GM18867 (cell line): ENCODE measurements around the gene CPTP.

Source experiments
- ATAC-seq: cut with Tn5 transposase; IDR thresholded peaks from one replicate; pipeline ENCODE4 v1.9.1; 2021; ENCODE audit warnings: mild to moderate bottlenecking, moderate library complexity; ENCODE audit not compliant: unreplicated experiment

The CPTP gene

DNA sequence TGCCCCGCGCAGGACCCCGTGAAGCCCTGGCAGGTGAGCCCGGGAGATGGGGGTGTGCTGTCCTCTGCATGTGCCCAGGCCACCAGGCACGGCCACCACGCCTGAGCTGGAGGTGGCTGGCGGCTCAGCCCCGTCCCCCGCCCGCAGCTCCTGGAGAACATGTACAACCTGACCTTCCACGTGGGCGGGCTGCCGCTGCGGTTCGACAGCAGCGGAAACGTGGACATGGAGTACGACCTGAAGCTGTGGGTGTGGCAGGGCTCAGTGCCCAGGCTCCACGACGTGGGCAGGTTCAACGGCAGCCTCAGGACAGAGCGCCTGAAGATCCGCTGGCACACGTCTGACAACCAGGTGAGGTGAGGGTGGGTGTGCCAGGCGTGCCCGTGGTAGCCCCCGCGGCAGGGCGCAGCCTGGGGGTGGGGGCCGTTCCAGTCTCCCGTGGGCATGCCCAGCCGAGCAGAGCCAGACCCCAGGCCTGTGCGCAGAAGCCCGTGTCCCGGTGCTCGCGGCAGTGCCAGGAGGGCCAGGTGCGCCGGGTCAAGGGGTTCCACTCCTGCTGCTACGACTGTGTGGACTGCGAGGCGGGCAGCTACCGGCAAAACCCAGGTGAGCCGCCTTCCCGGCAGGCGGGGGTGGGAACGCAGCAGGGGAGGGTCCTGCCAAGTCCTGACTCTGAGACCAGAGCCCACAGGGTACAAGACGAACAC, 8.3 kb downstream of the CPTP start:
- ATAC-seq: no peak

- ATAC-seq: no peak
These were observed 9.1 kb downstream of the CPTP start for GRCh38 chr1:1333551-1334241.

GRCh38 chr1:1334835-1335234, 10.2 kb downstream of the CPTP start:
- no peak for ATAC-seq

- no peak for ATAC-seq
These were observed 10.7 kb downstream of the CPTP start for GRCh38 chr1:1335283-1335682.

GRCh38 chr1:1335792-1336248, 11.2 kb downstream of the CPTP start:
- ATAC-seq: no peak

DNA sequence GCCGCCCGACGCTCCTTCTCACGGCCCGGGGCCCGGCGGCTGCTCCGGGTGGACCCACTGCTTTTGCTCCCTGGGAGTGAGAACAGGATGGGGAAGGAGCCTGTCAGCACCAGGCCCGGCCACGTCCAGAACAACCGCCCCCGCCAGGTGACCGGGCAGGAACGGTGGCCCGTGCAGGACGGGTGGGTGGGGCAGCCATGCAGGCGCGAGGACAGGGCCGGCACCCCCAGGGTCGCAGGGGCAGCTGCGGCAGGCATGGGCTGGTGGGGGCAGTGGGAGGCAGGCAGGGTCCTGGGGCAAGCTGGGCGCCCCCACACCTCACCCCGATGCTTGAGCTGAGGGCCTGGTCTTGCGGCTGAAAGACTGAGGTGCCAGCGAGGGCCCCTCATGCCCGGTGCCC, 11.8 kb downstream of the CPTP start:
- ATAC-seq: no peak

DNA sequence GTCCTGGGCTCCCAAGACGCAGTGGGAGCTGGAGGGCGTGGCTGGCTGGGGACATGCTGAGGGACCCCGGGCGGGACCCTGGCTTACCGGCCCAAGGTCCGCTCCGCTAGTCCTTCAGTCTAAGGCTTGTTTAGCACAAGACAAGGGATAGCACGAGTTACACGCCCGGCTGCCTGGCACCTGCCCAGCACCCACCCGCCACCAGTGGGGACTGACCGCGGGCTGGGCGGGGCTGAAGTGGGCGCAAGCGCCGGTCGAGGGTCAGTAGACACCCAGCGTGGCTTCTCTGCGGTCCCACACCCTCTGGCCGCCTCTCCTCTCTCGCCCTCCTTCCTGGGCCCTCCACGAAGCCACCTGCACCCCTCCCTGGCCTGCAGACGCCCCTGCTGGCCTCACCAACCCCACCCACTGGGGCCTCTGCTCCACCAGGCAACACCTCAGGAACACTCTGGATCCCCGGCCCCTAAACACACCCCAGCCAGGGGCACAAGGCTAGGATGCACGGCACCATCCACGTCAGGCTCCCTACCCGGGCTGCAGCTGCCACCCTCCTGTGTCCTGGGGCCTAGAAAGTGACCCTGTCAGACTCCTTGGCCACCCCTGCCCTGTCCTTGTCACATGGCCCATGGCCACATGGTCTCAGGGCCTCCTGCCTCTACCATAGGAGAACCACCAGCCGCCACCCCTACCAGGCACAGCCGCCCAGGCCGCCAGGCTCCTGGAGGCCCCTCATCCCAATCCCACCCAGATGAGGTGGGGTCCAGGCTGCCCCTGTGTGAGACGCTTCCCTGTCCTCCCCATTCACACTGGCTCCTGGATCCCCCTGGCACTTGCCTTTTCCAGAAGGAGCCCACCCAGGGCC, 12.6 kb downstream of the CPTP start:
- no peak for ATAC-seq

DNA sequence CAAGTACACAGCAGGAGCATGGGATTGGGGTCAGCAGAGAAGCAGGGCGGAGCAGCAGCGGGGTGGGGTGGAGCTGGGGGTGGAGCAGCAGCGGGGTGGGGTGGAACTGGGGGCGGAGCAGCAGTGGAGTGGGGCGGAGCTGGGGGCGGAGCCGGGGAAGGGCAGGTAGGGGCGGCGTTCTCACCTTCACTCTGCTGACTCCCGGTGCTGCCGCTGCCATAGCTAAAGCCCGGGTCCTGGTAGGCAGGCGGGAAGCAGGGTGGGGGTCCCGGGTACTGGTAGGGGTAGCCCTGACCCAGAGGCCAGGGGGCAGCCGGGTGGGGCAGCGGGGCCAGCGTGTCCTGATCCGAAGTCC, 13.2 kb downstream of the CPTP start:
- ATAC-seq: no peak

- no peak for ATAC-seq
These were observed 13.7 kb downstream of the CPTP start for GRCh38 chr1:1338278-1338677.

DNA sequence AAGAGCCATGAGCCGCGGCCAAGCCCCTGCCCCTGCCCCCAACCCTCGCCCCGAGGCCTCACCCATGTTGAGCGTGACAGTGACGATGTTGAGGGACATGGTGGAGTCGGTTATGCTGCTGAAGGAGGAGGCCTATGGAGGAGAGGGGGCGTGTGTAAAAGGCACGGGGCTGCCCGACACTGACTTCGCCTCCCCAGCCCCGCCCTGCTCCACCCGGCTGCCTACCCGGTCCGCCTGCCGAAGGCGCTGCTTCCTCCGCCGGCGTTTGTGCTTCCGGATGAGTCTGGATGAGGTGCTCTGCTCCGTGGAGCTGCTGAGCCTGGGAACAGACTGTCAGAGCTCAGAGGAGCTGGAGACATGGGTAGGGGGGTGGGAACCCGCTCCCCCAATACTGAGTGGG, 15.6 kb downstream of the CPTP start:
- ATAC-seq: no peak

DNA sequence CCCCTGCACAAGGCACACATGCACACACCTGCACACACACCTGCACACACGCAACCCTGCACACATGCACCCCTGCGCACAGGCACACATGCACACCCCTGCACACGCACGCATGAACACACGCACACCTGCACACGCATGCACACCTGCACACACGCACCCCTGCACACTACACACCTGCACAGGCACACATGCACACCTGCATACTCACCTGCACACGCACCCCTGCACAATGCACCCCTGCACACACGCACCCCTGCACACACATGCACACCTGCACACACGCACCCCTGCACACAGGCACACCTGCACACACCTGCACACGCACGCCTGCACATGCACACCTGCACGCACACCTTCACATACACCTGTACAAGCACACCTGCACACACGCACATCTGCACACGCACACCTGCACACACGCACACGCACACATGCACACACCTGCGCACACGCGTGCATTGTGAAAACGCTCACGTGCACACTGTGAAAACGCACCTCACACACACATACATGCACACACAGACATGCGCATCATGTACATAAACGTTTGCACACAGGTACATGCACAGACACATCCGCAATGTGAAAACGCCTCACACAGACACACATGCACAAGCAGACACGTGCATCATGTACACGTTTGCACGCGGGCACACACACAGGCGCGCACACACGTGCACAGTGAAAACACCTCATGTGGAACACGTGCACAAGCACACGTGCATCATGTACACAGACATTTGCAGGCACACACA, 16.4 kb downstream of the CPTP start:
- no peak for ATAC-seq

DNA sequence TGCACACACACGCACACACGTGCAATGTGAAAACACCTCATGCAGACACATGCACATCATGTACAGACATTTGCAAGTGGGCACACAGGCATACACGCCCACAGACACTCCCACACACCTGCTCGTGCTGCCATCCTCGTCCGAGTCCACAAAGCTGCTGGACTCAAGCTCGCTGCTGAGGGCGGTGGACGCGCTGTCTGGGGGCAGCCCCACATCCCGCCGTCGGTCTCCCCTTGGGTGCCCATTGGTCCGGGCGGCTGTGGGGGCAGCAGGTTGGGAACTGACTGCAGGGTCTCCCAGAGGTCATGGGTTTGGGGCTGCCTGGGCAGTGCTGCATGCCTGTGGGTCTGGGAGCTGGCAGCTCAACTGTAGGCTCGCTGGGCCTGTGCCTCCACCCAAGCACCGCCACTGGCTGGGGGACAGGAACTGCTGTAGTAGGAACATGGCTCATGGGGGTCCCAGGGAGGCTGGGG, 17.0 kb downstream of the CPTP start:
- ATAC-seq: no peak

- no peak for ATAC-seq
These were observed 17.5 kb downstream of the CPTP start for GRCh38 chr1:1342061-1342562.

DNA sequence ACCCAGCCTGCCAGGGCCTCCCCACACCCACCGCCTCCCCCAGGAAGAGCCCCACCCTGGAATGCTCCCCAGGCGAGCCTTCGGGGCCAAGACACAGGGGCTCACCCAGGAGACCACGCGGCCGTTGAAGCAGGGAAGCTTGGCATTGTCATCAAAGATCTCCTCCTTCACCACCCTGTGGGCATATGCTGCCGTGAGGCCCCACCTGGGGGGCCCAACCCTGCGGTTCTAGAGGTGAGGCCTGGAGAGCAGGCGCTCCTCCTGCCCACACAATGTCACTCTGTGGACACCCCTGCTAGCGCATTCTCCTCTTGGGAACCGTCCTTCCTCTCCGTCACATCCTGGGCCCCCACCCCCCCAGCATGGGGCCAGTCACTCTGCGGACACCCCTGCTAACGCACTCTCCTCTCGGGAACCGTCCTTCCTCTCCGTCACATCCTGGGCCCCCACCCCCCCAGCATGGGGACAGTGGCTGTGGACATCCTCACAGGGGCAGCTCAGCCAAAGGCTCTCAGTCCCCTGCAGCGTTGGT, 18.0 kb downstream of the CPTP start:
- no peak for ATAC-seq

DNA sequence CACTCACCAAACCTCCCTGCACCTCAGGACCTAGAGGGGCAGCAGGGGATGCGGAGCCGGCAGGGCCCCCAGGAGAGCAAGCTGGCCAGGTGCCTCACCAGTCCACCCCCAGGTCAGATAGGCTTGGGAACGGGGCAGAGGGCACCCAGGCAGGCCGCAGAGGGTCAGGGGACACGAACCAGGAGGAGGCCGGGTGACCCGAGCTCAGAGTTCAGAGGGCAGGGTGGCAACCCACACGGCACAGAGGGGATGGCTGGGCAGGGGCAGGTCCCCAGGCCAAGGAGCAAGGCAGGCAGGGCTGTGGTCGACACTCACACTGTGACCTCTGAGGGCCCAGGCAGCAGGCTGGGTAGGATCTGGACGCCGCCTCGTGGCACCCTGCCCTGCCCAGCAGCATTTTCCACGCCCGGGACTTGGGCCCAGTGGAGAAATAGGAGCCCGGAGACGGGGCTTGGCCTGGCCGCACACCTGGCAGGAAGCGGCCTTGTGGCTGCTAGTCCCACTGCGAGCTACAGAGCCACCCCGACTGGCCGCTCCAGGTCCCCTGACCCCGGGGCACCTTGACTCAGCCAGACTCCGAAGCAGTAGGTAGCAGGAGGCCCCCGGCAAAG, 19.3 kb downstream of the CPTP start:
- no peak for ATAC-seq

- ATAC-seq: no peak
These were observed 20.2 kb downstream of the CPTP start for GRCh38 chr1:1344655-1345361.

DNA sequence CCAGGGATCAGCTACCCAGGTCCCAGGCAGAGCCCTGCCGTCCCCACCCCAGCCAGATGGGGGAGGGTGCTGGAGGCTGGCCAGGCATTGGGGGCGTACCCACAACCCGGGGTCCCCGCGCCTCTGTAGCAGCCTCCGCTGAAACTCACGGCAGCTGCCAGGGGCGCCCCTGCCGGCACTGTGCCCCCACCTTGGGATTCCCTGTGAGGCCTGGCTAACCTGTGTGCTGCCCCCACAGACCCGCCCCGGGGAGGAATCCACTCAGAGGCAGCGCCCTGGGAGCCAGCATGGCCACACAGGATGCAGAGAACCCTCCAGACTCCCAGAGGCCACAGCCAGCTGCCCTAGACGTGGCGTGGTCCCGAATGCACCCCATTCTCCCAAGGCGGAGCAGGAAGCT, 20.8 kb downstream of the CPTP start:
- no peak for ATAC-seq

DNA sequence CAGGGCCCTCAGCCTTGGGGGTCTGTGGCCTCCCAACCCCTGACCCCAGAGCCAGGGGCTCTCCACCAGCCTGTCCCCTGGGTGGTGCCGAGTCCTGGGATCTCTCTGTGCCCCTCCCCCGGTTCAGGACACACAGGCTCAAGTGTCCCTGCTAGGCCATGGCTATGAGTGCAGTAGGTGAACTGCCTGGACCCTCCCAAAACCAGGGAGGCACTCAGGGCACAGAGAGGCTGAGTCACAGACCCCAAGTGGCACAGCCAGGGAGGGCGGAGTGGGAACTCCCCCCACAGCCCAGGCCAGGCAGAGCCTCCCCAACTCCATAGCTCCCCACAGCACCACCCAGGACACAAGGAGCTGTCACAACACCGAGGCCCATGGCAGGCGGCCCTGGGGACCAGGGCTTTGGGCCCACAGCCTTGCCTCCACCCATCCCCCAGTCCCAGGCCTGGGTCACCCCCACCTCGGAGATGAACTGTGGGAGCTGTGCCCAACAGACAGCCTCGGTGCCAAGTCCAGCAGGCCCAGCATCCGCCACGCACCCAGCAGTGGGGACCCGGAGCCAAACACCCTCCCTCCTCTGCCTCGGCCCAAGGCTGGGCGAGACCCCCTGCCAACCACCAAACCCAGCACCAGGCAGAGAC, 21.4 kb downstream of the CPTP start:
- ATAC-seq: no peak

DNA sequence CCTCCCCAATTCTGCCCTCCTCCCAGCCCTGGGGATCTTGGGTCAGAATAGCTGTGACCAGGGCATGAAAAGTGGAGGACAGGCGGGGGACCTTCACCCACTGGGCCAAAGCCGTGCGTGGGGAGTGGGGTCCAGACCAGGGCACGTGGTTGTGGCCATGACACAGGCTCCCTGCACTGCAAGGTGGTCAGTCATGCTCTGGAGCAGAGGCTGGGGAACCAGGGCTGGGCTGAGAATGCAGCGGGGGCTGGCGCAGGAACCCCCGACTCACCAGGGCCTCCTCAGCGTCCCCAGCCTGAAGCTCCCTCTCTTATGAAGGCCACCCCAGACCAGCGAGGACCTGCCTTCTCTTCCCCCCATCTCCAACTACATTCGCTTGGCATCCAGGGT, 21.9 kb downstream of the CPTP start:
- no peak for ATAC-seq
